Loucy (cell line): Measurements from ENCODE around the gene SCGB1D1.

ENCODE experiments used
- H2AFZ ChIP-seq: fragments of 200-600 bp; sonication (generic); 2 replicates; pipeline ENCODE4 v1.6.0; 2016; ENCODE audit warnings: antibody characterized with exemption, mild to moderate bottlenecking, low read length, moderate library complexity
- H3F3A ChIP-seq: fragments of 200-600 bp; 2 replicates; pipeline ENCODE4 v1.6.0; 2016; ENCODE audit warnings: antibody characterized with exemption, low read depth, mild to moderate bottlenecking
- H3K27me3 ChIP-seq: fragments of 200-600 bp; sonication (generic); 2 replicates; pipeline ENCODE4 v1.6.1; 2014; ENCODE audit warnings: low read length, mild to moderate bottlenecking; ENCODE audit not compliant: insufficient read depth, poor library complexity, severe bottlenecking
- H3K36me3 ChIP-seq: fragments of 200-600 bp; sonication (generic); 2 replicates; pipeline ENCODE4 v1.6.1; 2016; ENCODE audit warnings: low read length; ENCODE audit not compliant: insufficient read depth
- H3K4me1 ChIP-seq: fragments of 200-600 bp; sonication (generic); 2 replicates; pipeline ENCODE4 v1.5.1; 2014; ENCODE audit warnings: low read length, mild to moderate bottlenecking; ENCODE audit not compliant: insufficient read depth, poor library complexity, severe bottlenecking
- H3K4me2 ChIP-seq: fragments of 200-600 bp; sonication (generic); 2 replicates; pipeline ENCODE4 v1.6.0; 2014; ENCODE audit warnings: antibody characterized with exemption, low read length, low read depth, mild to moderate bottlenecking; ENCODE audit not compliant: poor library complexity, severe bottlenecking
- H3K4me3 ChIP-seq: fragments of 200-600 bp; sonication (generic); 2 replicates; pipeline ENCODE4 v1.5.1; 2014; ENCODE audit warnings: low read length, mild to moderate bottlenecking, mixed read lengths; ENCODE audit not compliant: poor library complexity, severe bottlenecking
- H3K79me2 ChIP-seq: fragments of 200-600 bp; sonication (generic); 2 replicates; pipeline ENCODE4 v1.6.1; 2014; ENCODE audit warnings: low read length; ENCODE audit not compliant: insufficient read depth
- H3K9ac ChIP-seq: fragments of 200-600 bp; sonication (generic); 2 replicates; pipeline ENCODE4 v1.6.0; 2014; ENCODE audit warnings: mild to moderate bottlenecking, low read depth, low read length, moderate library complexity; ENCODE audit not compliant: poor library complexity, severe bottlenecking
- H3K9me2 ChIP-seq: fragments of 200-600 bp; sonication (generic); replicated peaks from 2 replicates; pipeline ENCODE4 v1.6.1; 2016; ENCODE audit warnings: low read depth, low read length, mixed read lengths
- H3K9me3 ChIP-seq: fragments of 200-600 bp; sonication (generic); 2 replicates; pipeline ENCODE4 v1.6.1; 2014; ENCODE audit warnings: mild to moderate bottlenecking, antibody characterized with exemption, low read length, low read depth; ENCODE audit not compliant: insufficient read depth
- H4K20me1 ChIP-seq: fragments of 200-600 bp; sonication (generic); 2 replicates; pipeline ENCODE4 v1.6.0; 2014; ENCODE audit warnings: antibody characterized with exemption, low read length, mild to moderate bottlenecking; ENCODE audit not compliant: insufficient read depth, poor library complexity, severe bottlenecking
- EZH2phosphoT487 ChIP-seq: fragments of 200-600 bp; IDR thresholded peaks from 2 replicates; pipeline ENCODE4 v1.6.1; 2018; ENCODE audit warnings: antibody characterized with exemption, mild to moderate bottlenecking, moderate library complexity, borderline replicate concordance
- TF ChIP-seq, protein P1 (sequence below): fragments of 200-600 bp; sonication (generic); conservative IDR thresholded peaks from 2 replicates; pipeline ENCODE4 v1.5.1; 2014; ENCODE audit warnings: mild to moderate bottlenecking, antibody characterized with exemption, low read length

SCGB1D1 gene

DNA sequence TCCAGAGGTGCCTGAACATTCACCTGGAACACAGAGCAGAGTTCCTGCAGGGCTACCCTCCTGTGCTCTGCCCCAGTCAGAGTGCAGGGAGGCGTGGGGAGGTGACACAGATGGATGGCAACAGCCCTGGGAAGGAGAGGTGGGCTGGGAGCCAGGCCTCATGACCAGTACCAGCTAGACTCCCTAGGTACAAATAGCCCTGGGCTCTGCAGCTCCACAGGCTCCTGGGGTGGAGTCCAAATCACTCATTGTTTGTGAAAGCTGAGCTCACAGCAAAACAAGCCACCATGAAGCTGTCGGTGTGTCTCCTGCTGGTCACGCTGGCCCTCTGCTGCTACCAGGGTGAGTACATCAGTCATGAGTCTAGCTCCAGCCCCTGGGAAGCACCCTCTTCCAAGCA, 52.0 kb downstream of the SCGB1D1 start, which contains the start of gene SCGB1D2:
Gene SCGB1D2, plus strand, starts transcription at position 219 of the 400 bp plus-strand sequence. Its CDS starts 69 bp downstream, at position 288.
- no peaks in the 10 kb centered on the region for H4K20me1 ChIP-seq
- no peaks in the 10 kb centered on the region for H3K27me3 ChIP-seq
- no peak within 1 kb of the TSS for H3K4me3 ChIP-seq
- TF ChIP-seq EZH2phosphoT487, result no peak
- TF ChIP-seq, protein P1, sequence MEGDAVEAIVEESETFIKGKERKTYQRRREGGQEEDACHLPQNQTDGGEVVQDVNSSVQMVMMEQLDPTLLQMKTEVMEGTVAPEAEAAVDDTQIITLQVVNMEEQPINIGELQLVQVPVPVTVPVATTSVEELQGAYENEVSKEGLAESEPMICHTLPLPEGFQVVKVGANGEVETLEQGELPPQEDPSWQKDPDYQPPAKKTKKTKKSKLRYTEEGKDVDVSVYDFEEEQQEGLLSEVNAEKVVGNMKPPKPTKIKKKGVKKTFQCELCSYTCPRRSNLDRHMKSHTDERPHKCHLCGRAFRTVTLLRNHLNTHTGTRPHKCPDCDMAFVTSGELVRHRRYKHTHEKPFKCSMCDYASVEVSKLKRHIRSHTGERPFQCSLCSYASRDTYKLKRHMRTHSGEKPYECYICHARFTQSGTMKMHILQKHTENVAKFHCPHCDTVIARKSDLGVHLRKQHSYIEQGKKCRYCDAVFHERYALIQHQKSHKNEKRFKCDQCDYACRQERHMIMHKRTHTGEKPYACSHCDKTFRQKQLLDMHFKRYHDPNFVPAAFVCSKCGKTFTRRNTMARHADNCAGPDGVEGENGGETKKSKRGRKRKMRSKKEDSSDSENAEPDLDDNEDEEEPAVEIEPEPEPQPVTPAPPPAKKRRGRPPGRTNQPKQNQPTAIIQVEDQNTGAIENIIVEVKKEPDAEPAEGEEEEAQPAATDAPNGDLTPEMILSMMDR, result no peak
- H2AFZ ChIP-seq, result no peak within 1 kb of the TSS
- H3K9me2 ChIP-seq, result no peaks in the 10 kb centered on the region
- H3K4me1 ChIP-seq, result no peaks in the 10 kb centered on the region
- H3K9me3 ChIP-seq, result no peaks in the 10 kb centered on the region
- H3K4me2 ChIP-seq, result no peak within 1 kb of the TSS
- no peaks in the 10 kb centered on the region for H3F3A ChIP-seq
- H3K9ac ChIP-seq, result no peak within 1 kb of the TSS
- no peaks in the 10 kb centered on the region for H3K79me2 ChIP-seq
- H3K36me3 ChIP-seq, result no peaks in the 10 kb centered on the region
